Astrocyte (in vitro differentiated cells and primary cell): ENCODE data around the gene CFAP58. TPM values are rescaled to one million over a fixed set of nuclear protein-coding genes. Genes with fewer than 3 reads are reported as not detected.

Experiments used
- DNase-seq: peaks from one replicate; pipeline ENCODE4 v3.0.0-alpha.2; 2010; ENCODE audit warnings: low read depth
- FAIRE-seq: peaks from 2 replicates; lab custom pipeline; 2011; peaks lifted over from hg19 to GRCh38; lab: Jason Lieb, UNC
- H2AFZ ChIP-seq: 2 replicates; pipeline ENCODE4 v1.6.0; 2012; ENCODE audit warnings: low read depth, low read length, inconsistent platforms
- H3K27ac ChIP-seq: 2 replicates; pipeline ENCODE4 v1.5.1; 2011; ENCODE audit warnings: low read depth, low read length, inconsistent platforms
- H3K27me3 ChIP-seq: 2 replicates; pipeline ENCODE4 v1.6.0; 2011; ENCODE audit warnings: low read length, inconsistent platforms; ENCODE audit not compliant: insufficient read depth
- H3K36me3 ChIP-seq: 2 replicates; pipeline ENCODE4 v1.5.1; 2011; ENCODE audit warnings: low read length, inconsistent platforms; ENCODE audit not compliant: insufficient read depth
- H3K4me1 ChIP-seq: 2 replicates; pipeline ENCODE4 v1.5.1; 2011; ENCODE audit warnings: low read length, inconsistent platforms; ENCODE audit not compliant: insufficient read depth
- H3K4me2 ChIP-seq: 2 replicates; pipeline ENCODE4 v1.6.0; 2012; ENCODE audit warnings: low read length, inconsistent platforms
- H3K4me3 ChIP-seq: 2 replicates; pipeline ENCODE4 v1.5.1; 2011; ENCODE audit warnings: low read depth, mild to moderate bottlenecking, low read length, inconsistent platforms; ENCODE audit not compliant: insufficient read depth
- H3K79me2 ChIP-seq: 2 replicates; pipeline ENCODE4 v1.6.0; 2012; ENCODE audit warnings: mild to moderate bottlenecking, low read length, inconsistent platforms; ENCODE audit not compliant: insufficient read depth
- H3K9ac ChIP-seq: 2 replicates; pipeline ENCODE4 v1.6.0; 2012; ENCODE audit warnings: mild to moderate bottlenecking, low read length, inconsistent platforms
- H3K9me3 ChIP-seq: 2 replicates; pipeline ENCODE4 v1.5.1; 2012; ENCODE audit warnings: low read depth, mild to moderate bottlenecking, low read length, inconsistent platforms; ENCODE audit not compliant: insufficient read depth
- H4K20me1 ChIP-seq: 2 replicates; pipeline ENCODE4 v1.6.0; 2012; ENCODE audit warnings: low read length, inconsistent platforms; ENCODE audit not compliant: insufficient read depth
- H3K27ac Mint-ChIP-seq: one replicate; pipeline ENCODE4 v1.8.0; 2021; ENCODE audit warnings: mild to moderate bottlenecking, mixed read lengths; ENCODE audit not compliant: unreplicated experiment
- H3K27me3 Mint-ChIP-seq: one replicate; pipeline ENCODE4 v1.8.0; 2021; ENCODE audit warnings: low read depth, mixed read lengths; ENCODE audit not compliant: unreplicated experiment
- H3K36me3 Mint-ChIP-seq: one replicate; pipeline ENCODE4 v1.8.0; 2021; ENCODE audit warnings: low read depth, mixed read lengths; ENCODE audit not compliant: unreplicated experiment
- H3K4me1 Mint-ChIP-seq: one replicate; pipeline ENCODE4 v1.8.0; 2021; ENCODE audit warnings: low read depth, mixed read lengths; ENCODE audit not compliant: unreplicated experiment
- H3K4me3 Mint-ChIP-seq: one replicate; pipeline ENCODE4 v1.8.0; 2021; ENCODE audit warnings: mild to moderate bottlenecking, moderate library complexity, mixed read lengths; ENCODE audit not compliant: unreplicated experiment
- H3K9me3 Mint-ChIP-seq: one replicate; pipeline ENCODE4 v1.8.0; 2021; ENCODE audit warnings: mild to moderate bottlenecking, mixed read lengths; ENCODE audit not compliant: unreplicated experiment
- EZH2 ChIP-seq: IDR thresholded peaks from 2 replicates; pipeline ENCODE4 v1.6.1; 2012; ENCODE audit warnings: mild to moderate bottlenecking, low read length, inconsistent platforms; ENCODE audit not compliant: insufficient read depth
- total RNA-seq: library from RNA; stranded (reverse); gene quantifications from 2 replicates; pipeline ENCODE4 v1.2.1, GENCODE V29; 2021
- TF ChIP-seq, protein P1 (sequence below): IDR thresholded peaks from 2 replicates; pipeline ENCODE4 v1.5.1; 2011; ENCODE audit warnings: low read depth, mild to moderate bottlenecking, inconsistent platforms, low read length, moderate library complexity; ENCODE audit not compliant: insufficient read depth

CFAP58 gene
- total RNA-seq, 1 donor from 2014 or later = 0.86 TPM

- peaks cover 2% of the 10 kb centered on the region for H3K9me3 Mint-ChIP-seq
- DNase-seq = no peak
- no peak overlapping the region for H3K4me3 Mint-ChIP-seq
- no peaks in the 10 kb centered on the region for H3K27me3 Mint-ChIP-seq
- Histone ChIP-seq H3K4me1 (peaks cover 6% of the 10 kb centered on the region), H3K36me3 (no peaks in the 10 kb centered on the region), H3K9me3 (no peaks in the 10 kb centered on the region), H4K20me1 (no peaks in the 10 kb centered on the region), H3K4me2 (no peak overlapping the region), H2AFZ (no peak overlapping the region), H3K79me2 (no peaks in the 10 kb centered on the region), H3K27me3 (no peaks in the 10 kb centered on the region), H3K27ac (no peak overlapping the region), H3K9ac (no peak overlapping the region), H3K4me3 (no peak overlapping the region)
- FAIRE-seq = no peak
- H3K36me3 Mint-ChIP-seq = no peaks in the 10 kb centered on the region
- H3K4me1 Mint-ChIP-seq = peaks cover 7% of the 10 kb centered on the region
- no peak for TF ChIP-seq EZH2
- H3K27ac Mint-ChIP-seq = no peak overlapping the region
Measured at GRCh38 chr10:104430360-104430759, 76.7 kb downstream of the CFAP58 start.

DNA sequence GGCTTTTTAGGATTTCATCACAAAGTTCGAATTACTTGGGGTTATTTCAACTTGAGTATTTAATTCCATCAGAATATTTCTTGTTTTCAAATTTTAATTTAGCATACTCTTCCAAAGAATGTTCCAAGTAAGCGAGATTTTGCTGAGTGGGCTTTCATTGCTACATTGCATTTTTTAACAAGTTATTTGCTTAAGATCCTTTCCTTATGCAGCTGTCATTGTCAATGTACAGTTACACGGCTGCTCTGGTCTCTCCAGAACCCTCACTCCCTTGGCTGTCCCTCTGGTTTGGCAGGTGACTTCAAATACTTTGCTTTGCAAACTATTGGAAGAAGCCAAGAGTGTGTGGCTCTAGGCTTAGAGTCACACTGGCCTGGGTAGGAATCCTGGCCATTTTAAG lies 80.0 kb downstream of the CFAP58 start:
- Mint-ChIP-seq H3K36me3 (no peaks in the 10 kb centered on the region), H3K27me3 (no peaks in the 10 kb centered on the region), H3K4me3 (no peak overlapping the region), H3K9me3 (peaks cover 4% of the 10 kb centered on the region), H3K27ac (no peak overlapping the region), H3K4me1 (peaks cover 7% of the 10 kb centered on the region)
- Histone ChIP-seq H3K36me3 (no peaks in the 10 kb centered on the region), H3K9me3 (no peaks in the 10 kb centered on the region), H3K9ac (no peak overlapping the region), H3K79me2 (no peaks in the 10 kb centered on the region), H3K27me3 (no peaks in the 10 kb centered on the region), H3K4me1 (peaks cover 6% of the 10 kb centered on the region), H4K20me1 (no peaks in the 10 kb centered on the region), H2AFZ (no peak overlapping the region), H3K4me2 (no peak overlapping the region), H3K4me3 (no peak overlapping the region), H3K27ac (no peak overlapping the region)
- DNase-seq (no peak), FAIRE-seq (no peak)
- no peak for TF ChIP-seq EZH2
- TF ChIP-seq, protein P1, sequence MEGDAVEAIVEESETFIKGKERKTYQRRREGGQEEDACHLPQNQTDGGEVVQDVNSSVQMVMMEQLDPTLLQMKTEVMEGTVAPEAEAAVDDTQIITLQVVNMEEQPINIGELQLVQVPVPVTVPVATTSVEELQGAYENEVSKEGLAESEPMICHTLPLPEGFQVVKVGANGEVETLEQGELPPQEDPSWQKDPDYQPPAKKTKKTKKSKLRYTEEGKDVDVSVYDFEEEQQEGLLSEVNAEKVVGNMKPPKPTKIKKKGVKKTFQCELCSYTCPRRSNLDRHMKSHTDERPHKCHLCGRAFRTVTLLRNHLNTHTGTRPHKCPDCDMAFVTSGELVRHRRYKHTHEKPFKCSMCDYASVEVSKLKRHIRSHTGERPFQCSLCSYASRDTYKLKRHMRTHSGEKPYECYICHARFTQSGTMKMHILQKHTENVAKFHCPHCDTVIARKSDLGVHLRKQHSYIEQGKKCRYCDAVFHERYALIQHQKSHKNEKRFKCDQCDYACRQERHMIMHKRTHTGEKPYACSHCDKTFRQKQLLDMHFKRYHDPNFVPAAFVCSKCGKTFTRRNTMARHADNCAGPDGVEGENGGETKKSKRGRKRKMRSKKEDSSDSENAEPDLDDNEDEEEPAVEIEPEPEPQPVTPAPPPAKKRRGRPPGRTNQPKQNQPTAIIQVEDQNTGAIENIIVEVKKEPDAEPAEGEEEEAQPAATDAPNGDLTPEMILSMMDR = no peak

DNA sequence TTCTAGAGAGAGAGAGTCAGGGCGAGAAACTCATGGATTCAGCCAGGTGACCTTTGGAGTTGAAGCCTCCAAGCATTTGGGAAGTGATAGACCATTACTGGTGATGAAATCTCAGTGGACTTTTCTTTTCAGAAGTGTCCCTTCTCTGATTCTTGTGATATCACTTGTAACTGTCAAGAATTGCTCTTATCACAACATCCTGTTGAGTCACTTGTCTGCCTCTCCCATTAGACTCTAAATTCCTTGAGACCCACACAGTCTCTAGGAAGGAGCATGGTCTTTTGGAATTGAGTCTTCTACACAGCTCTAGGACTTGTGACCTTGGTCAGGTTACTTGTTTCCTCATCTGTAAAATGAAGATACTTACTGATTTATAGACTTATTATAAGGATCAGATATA lies 81.0 kb downstream of the CFAP58 start:
- Histone ChIP-seq H2AFZ (peak overlapping the region; percentile 23), H3K27me3 (no peaks in the 10 kb centered on the region), H3K9ac (no peak overlapping the region), H3K4me2 (no peak overlapping the region), H3K27ac (no peak overlapping the region), H4K20me1 (no peaks in the 10 kb centered on the region), H3K4me3 (no peak overlapping the region), H3K4me1 (peaks cover 6% of the 10 kb centered on the region), H3K9me3 (no peaks in the 10 kb centered on the region), H3K36me3 (no peaks in the 10 kb centered on the region), H3K79me2 (no peaks in the 10 kb centered on the region)
- H3K27ac Mint-ChIP-seq = no peak overlapping the region
- H3K4me1 Mint-ChIP-seq = peaks cover 7% of the 10 kb centered on the region
- TF ChIP-seq, protein P1 = no peak
- no peak for TF ChIP-seq EZH2
- no peaks in the 10 kb centered on the region for H3K36me3 Mint-ChIP-seq
- H3K4me3 Mint-ChIP-seq = no peak overlapping the region
- no peaks in the 10 kb centered on the region for H3K27me3 Mint-ChIP-seq
- FAIRE-seq (peak; percentile 26), DNase-seq (peak; percentile 31)
- H3K9me3 Mint-ChIP-seq = peaks cover 4% of the 10 kb centered on the region
